Measurements from ENCODE around the gene ABHD12.

ABHD12 gene

DNA sequence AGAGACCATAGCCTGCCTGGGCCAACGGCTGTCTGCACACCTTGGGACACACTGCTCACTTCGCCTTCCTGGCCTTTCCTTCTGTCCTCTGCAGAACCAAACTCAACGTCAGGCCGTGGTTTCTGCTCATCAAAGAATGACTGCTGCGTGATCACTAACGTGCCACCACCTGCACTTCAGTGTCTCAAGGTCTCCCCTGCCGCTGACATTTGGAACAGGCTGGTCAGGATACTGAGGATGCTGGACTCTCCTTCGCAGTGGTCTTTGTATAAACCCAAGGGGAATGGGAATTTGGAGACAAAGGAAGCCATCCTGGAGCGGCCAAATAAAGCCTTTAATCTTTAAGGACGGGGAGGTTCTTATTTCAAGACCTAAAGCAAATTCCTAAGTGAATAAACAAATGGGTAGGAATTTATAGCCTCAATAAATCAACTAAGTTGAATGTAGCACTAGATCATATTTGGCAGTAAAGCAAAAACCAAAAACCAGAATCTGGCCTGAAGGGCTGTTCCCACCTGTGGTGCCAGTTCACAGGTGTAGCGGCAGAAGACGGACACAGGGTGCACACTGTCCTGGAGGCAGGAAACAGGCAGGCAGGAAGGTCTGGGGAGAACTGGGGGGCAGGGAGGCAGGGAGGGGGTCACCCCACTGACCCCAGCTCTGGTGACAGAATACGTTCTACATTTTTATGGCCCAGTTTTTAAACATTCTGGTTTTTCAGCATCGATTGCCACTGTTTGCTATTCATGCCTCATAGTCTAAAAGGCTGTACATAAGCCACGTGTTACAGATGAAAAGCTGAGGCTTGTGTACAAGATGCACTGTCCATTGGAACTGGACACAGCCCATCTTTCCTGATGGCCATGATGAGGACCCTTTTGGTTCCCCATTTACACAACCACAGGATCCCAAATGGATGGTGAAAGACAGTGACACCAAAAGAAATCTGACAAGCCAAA is 36.6 kb downstream of the ABHD12 start:
- Histone ChIP-seq H3K79me2 (ENCODE audit: control insufficient read depth, insufficient read depth, low read length, unreplicated experiment) (peaks cover 16% of the 10 kb centered on the region), H3K4me1 (ENCODE audit: control insufficient read depth, insufficient read depth, low read length, unreplicated experiment) (no peaks in the 10 kb centered on the region), H2AFZ (ENCODE audit: low read length, unreplicated experiment) (no peak overlapping the region), H3K4me3 (ENCODE audit: low read depth, low read length) (no peak overlapping the region), H3K27ac (ENCODE audit: low read depth, low read length) (no peak overlapping the region), H3K27me3 (ENCODE audit: insufficient read depth, low read length) (no peaks in the 10 kb centered on the region), H3K36me3 (ENCODE audit: insufficient read depth, low read length) (no peaks in the 10 kb centered on the region)

DNA sequence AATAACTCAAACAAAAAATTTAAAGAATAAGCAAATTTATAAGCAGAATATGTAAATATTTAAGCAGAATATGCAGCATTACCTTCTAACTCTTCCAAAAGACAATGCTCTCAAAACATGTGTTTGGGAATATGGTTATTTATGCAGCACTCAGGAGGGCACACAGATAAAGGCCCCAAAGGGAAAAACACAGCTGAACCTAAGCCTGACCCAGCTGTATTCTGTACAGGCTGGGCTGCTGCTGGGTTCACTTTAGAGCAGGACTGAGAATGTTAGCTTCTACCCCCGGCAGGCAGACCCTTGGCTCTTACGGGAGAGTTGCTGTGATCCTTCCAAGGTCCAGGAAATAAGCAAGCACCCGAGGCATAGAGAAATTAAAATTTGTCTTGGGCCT is 37.3 kb downstream of the ABHD12 start:
- no peak overlapping the region for H3K27ac ChIP-seq (ENCODE audit: low read depth, low read length)
- peaks cover 17% of the 10 kb centered on the region for H3K79me2 ChIP-seq (ENCODE audit: control insufficient read depth, insufficient read depth, low read length, unreplicated experiment)
- no peaks in the 10 kb centered on the region for H3K4me1 ChIP-seq (ENCODE audit: control insufficient read depth, insufficient read depth, low read length, unreplicated experiment)
- no peaks in the 10 kb centered on the region for H3K36me3 ChIP-seq (ENCODE audit: insufficient read depth, low read length)
- no peak overlapping the region for H2AFZ ChIP-seq (ENCODE audit: low read length, unreplicated experiment)
- H3K4me3 ChIP-seq (ENCODE audit: low read depth, low read length) = no peak overlapping the region
- no peaks in the 10 kb centered on the region for H3K27me3 ChIP-seq (ENCODE audit: insufficient read depth, low read length)

DNA sequence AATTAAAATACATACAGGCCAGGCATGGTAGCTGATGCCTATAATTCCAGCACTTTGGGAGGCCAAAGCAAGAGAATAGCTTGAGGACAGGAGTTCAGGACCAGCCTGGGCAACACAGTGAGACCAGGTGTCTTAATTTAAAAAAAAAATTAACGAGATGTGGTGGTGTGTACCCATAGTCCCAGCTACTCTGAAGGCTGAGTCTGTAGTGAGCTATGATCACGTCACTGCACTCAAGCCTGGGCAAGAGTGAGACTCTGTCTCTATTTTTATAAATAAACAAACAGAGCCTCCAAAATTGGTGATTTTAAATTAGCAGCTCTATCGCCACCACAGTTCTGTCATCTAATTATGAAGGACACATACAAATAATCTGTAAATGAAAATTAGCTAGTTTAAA is 37.9 kb downstream of the ABHD12 start:
- peaks cover 17% of the 10 kb centered on the region for H3K79me2 ChIP-seq (ENCODE audit: control insufficient read depth, insufficient read depth, low read length, unreplicated experiment)

GRCh38 chr20:25351024-25351360 is 39.6 kb downstream of the ABHD12 start:
- H3K36me3 ChIP-seq (ENCODE audit: insufficient read depth, low read length) = no peaks in the 10 kb centered on the region
- peaks cover 15% of the 10 kb centered on the region for H3K79me2 ChIP-seq (ENCODE audit: control insufficient read depth, insufficient read depth, low read length, unreplicated experiment)
- H3K4me1 ChIP-seq (ENCODE audit: control insufficient read depth, insufficient read depth, low read length, unreplicated experiment) = no peaks in the 10 kb centered on the region
- H3K27ac ChIP-seq (ENCODE audit: low read depth, low read length) = no peak overlapping the region
- no peak overlapping the region for H3K4me3 ChIP-seq (ENCODE audit: low read depth, low read length)
- no peak overlapping the region for H2AFZ ChIP-seq (ENCODE audit: low read length, unreplicated experiment)
- H3K27me3 ChIP-seq (ENCODE audit: insufficient read depth, low read length) = no peaks in the 10 kb centered on the region

More for the DNA sequence above, 37.9 kb downstream of the ABHD12 start:
- no peak overlapping the region for H2AFZ ChIP-seq (ENCODE audit: low read length, unreplicated experiment)
- no peaks in the 10 kb centered on the region for H3K36me3 ChIP-seq (ENCODE audit: insufficient read depth, low read length)
- no peak overlapping the region for H3K4me3 ChIP-seq (ENCODE audit: low read depth, low read length)
- no peaks in the 10 kb centered on the region for H3K27me3 ChIP-seq (ENCODE audit: insufficient read depth, low read length)
- H3K27ac ChIP-seq (ENCODE audit: low read depth, low read length) = no peak overlapping the region
- no peaks in the 10 kb centered on the region for H3K4me1 ChIP-seq (ENCODE audit: control insufficient read depth, insufficient read depth, low read length, unreplicated experiment)

DNA sequence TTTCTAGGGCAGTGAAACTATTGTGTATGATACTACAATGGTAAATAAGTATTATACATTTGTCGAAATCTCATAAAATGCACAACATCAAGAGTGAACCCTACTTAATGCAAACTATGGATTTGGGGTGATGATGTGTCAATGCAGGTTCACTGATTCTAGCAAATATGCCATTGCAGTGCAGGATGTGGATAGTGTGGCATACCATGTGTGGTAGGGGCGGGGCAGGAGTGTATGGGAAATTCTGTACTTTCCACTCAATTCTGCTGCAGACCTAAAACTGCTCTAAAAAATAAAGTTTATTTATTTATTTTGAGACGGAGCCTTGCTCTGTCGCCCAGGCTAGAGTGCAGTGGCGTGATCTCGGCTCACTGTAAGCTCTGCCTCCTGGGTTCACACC is 44.3 kb downstream of the ABHD12 start:
- Histone ChIP-seq H3K27ac (ENCODE audit: low read depth, low read length) (no peak overlapping the region), H3K4me3 (ENCODE audit: low read depth, low read length) (no peak overlapping the region), H3K79me2 (ENCODE audit: control insufficient read depth, insufficient read depth, low read length, unreplicated experiment) (peaks cover 44% of the 10 kb centered on the region), H3K4me1 (ENCODE audit: control insufficient read depth, insufficient read depth, low read length, unreplicated experiment) (no peaks in the 10 kb centered on the region), H3K27me3 (ENCODE audit: insufficient read depth, low read length) (no peaks in the 10 kb centered on the region), H3K36me3 (ENCODE audit: insufficient read depth, low read length) (no peaks in the 10 kb centered on the region), H2AFZ (ENCODE audit: low read length, unreplicated experiment) (no peak overlapping the region)

DNA sequence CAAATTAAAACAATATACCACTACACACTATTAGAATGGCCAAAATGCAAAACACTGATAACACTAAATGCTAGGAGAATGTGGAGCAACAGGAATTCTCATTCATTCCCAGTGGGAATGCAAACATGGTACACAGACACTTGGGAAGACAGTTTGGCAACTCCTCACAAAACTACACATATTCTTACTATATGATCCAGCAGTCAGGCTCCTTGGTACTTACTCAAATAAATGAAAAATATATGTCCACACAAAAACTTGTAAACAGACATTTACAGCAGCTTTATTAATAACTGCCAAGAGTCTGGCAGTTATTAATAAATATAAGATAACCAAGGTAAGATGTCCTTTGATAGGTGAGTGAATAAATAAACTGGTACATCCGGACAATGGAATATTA is 44.9 kb downstream of the ABHD12 start:
- peaks cover 48% of the 10 kb centered on the region for H3K79me2 ChIP-seq (ENCODE audit: control insufficient read depth, insufficient read depth, low read length, unreplicated experiment)
- no peaks in the 10 kb centered on the region for H3K27me3 ChIP-seq (ENCODE audit: insufficient read depth, low read length)
- no peak overlapping the region for H2AFZ ChIP-seq (ENCODE audit: low read length, unreplicated experiment)
- H3K27ac ChIP-seq (ENCODE audit: low read depth, low read length) = no peak overlapping the region
- no peaks in the 10 kb centered on the region for H3K36me3 ChIP-seq (ENCODE audit: insufficient read depth, low read length)
- H3K4me3 ChIP-seq (ENCODE audit: low read depth, low read length) = no peak overlapping the region
- H3K4me1 ChIP-seq (ENCODE audit: control insufficient read depth, insufficient read depth, low read length, unreplicated experiment) = no peaks in the 10 kb centered on the region

- Histone ChIP-seq H3K36me3 (ENCODE audit: insufficient read depth, low read length) (no peaks in the 10 kb centered on the region), H3K4me1 (ENCODE audit: control insufficient read depth, insufficient read depth, low read length, unreplicated experiment) (no peaks in the 10 kb centered on the region), H3K79me2 (ENCODE audit: control insufficient read depth, insufficient read depth, low read length, unreplicated experiment) (peaks cover 52% of the 10 kb centered on the region)
These were observed 46.0 kb downstream of the ABHD12 start for GRCh38 chr20:25344634-25345033.

GRCh38 chr20:25341716-25342680 is 48.6 kb downstream of the ABHD12 start:
- H3K27me3 ChIP-seq (ENCODE audit: insufficient read depth, low read length) = no peaks in the 10 kb centered on the region
- no peak overlapping the region for H2AFZ ChIP-seq (ENCODE audit: low read length, unreplicated experiment)
- H3K36me3 ChIP-seq (ENCODE audit: insufficient read depth, low read length) = no peaks in the 10 kb centered on the region
- H3K79me2 ChIP-seq (ENCODE audit: control insufficient read depth, insufficient read depth, low read length, unreplicated experiment) = peaks cover 47% of the 10 kb centered on the region
- no peak overlapping the region for H3K4me3 ChIP-seq (ENCODE audit: low read depth, low read length)
- H3K27ac ChIP-seq (ENCODE audit: low read depth, low read length) = no peak overlapping the region
- H3K4me1 ChIP-seq (ENCODE audit: control insufficient read depth, insufficient read depth, low read length, unreplicated experiment) = no peaks in the 10 kb centered on the region

More at GRCh38 chr20:25344634-25345033, 46.0 kb downstream of the ABHD12 start:
- Histone ChIP-seq H2AFZ (ENCODE audit: low read length, unreplicated experiment) (no peak overlapping the region), H3K4me3 (ENCODE audit: low read depth, low read length) (no peak overlapping the region), H3K27ac (ENCODE audit: low read depth, low read length) (no peak overlapping the region), H3K27me3 (ENCODE audit: insufficient read depth, low read length) (no peaks in the 10 kb centered on the region)

- Histone ChIP-seq H3K4me1 (ENCODE audit: control insufficient read depth, insufficient read depth, low read length, unreplicated experiment) (no peaks in the 10 kb centered on the region), H3K27ac (ENCODE audit: low read depth, low read length) (no peak overlapping the region), H3K27me3 (ENCODE audit: insufficient read depth, low read length) (no peaks in the 10 kb centered on the region), H3K36me3 (ENCODE audit: insufficient read depth, low read length) (no peaks in the 10 kb centered on the region), H3K79me2 (ENCODE audit: control insufficient read depth, insufficient read depth, low read length, unreplicated experiment) (peaks cover 38% of the 10 kb centered on the region), H3K4me3 (ENCODE audit: low read depth, low read length) (no peak overlapping the region), H2AFZ (ENCODE audit: low read length, unreplicated experiment) (no peak overlapping the region)
These were observed 50.3 kb downstream of the ABHD12 start for GRCh38 chr20:25340380-25340779.

- Histone ChIP-seq H3K4me1 (ENCODE audit: control insufficient read depth, insufficient read depth, low read length, unreplicated experiment) (no peaks in the 10 kb centered on the region), H3K27ac (ENCODE audit: low read depth, low read length) (no peak overlapping the region), H3K79me2 (ENCODE audit: control insufficient read depth, insufficient read depth, low read length, unreplicated experiment) (peaks cover 35% of the 10 kb centered on the region)
These were observed 51.0 kb downstream of the ABHD12 start for GRCh38 chr20:25339608-25340007.

More at GRCh38 chr20:25339608-25340007, 51.0 kb downstream of the ABHD12 start:
- Histone ChIP-seq H3K4me3 (ENCODE audit: low read depth, low read length) (no peak overlapping the region), H3K27me3 (ENCODE audit: insufficient read depth, low read length) (no peaks in the 10 kb centered on the region), H3K36me3 (ENCODE audit: insufficient read depth, low read length) (no peaks in the 10 kb centered on the region), H2AFZ (ENCODE audit: low read length, unreplicated experiment) (no peak overlapping the region)

Measured in ACC112 (cell line).